Measurements from ENCODE around the gene CLASP1. TPM values are rescaled to one million over a fixed set of nuclear protein-coding genes. Genes with fewer than 3 reads are reported as not detected.

CLASP1 gene
- total RNA-seq, 2 experiments from 2014 or later, result 44.7 to 45.5 TPM

- no peaks in the 10 kb centered on the region for H3K27me3 Mint-ChIP-seq
- H3K36me3 Mint-ChIP-seq, result peaks cover 43% of the 10 kb centered on the region
- peaks cover 3% of the 10 kb centered on the region for H3K9me3 Mint-ChIP-seq
- H3K27ac Mint-ChIP-seq, result no peak overlapping the region
- no peak for DNase-seq
- no peak overlapping the region for H3K4me3 Mint-ChIP-seq
- peaks cover 12% of the 10 kb centered on the region for H3K4me1 Mint-ChIP-seq
Measured at GRCh38 chr2:121505986-121506586, 143.2 kb downstream of the CLASP1 start.

DNA sequence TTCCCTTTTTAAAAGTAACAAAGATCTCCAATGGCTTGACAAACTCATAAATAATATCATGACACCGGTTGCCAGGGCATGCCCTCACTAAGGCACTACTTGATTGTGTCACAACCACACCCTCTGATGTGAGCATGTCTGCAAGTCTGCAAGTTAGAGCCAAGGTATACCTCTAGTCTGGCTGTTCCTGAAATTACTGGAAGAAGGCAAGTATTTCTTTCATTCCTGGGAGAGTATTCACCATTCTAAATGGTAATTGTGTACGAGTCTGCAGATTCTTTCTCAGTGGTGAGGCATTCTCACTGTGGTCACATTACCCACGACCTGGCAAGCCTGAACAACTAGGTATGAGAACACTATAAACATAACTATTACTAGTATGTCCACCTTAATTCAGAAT lies 144.3 kb downstream of the CLASP1 start:
- Mint-ChIP-seq H3K36me3 (peaks cover 44% of the 10 kb centered on the region), H3K27me3 (no peaks in the 10 kb centered on the region), H3K4me1 (peaks cover 15% of the 10 kb centered on the region), H3K4me3 (no peak overlapping the region), H3K27ac (no peak overlapping the region), H3K9me3 (peaks cover 5% of the 10 kb centered on the region)
- no peak for DNase-seq

GRCh38 chr2:121504316-121504715 lies 144.9 kb downstream of the CLASP1 start:
- Mint-ChIP-seq H3K36me3 (peaks cover 45% of the 10 kb centered on the region), H3K27me3 (no peaks in the 10 kb centered on the region), H3K4me3 (no peak overlapping the region), H3K4me1 (peaks cover 15% of the 10 kb centered on the region), H3K9me3 (peaks cover 9% of the 10 kb centered on the region), H3K27ac (no peak overlapping the region)
- no peak for DNase-seq

GRCh38 chr2:121502781-121503180 lies 146.5 kb downstream of the CLASP1 start:
- H3K9me3 Mint-ChIP-seq, result peaks cover 7% of the 10 kb centered on the region
- no peak overlapping the region for H3K4me3 Mint-ChIP-seq
- H3K27me3 Mint-ChIP-seq, result no peaks in the 10 kb centered on the region
- H3K4me1 Mint-ChIP-seq, result peaks cover 16% of the 10 kb centered on the region
- H3K36me3 Mint-ChIP-seq, result peaks cover 39% of the 10 kb centered on the region
- no peak for DNase-seq
- no peak overlapping the region for H3K27ac Mint-ChIP-seq

GRCh38 chr2:121502246-121502645 lies 147.0 kb downstream of the CLASP1 start:
- Mint-ChIP-seq H3K36me3 (peaks cover 39% of the 10 kb centered on the region), H3K4me1 (peaks cover 16% of the 10 kb centered on the region), H3K27ac (no peak overlapping the region), H3K27me3 (no peaks in the 10 kb centered on the region), H3K9me3 (peaks cover 7% of the 10 kb centered on the region), H3K4me3 (no peak overlapping the region)
- DNase-seq, result no peak

- no peak for DNase-seq
- Mint-ChIP-seq H3K9me3 (peaks cover 7% of the 10 kb centered on the region), H3K36me3 (peaks cover 32% of the 10 kb centered on the region), H3K4me1 (peaks cover 14% of the 10 kb centered on the region), H3K4me3 (no peak overlapping the region), H3K27me3 (no peaks in the 10 kb centered on the region), H3K27ac (no peak overlapping the region)
Measured at GRCh38 chr2:121501554-121501953, 147.7 kb downstream of the CLASP1 start.

DNA sequence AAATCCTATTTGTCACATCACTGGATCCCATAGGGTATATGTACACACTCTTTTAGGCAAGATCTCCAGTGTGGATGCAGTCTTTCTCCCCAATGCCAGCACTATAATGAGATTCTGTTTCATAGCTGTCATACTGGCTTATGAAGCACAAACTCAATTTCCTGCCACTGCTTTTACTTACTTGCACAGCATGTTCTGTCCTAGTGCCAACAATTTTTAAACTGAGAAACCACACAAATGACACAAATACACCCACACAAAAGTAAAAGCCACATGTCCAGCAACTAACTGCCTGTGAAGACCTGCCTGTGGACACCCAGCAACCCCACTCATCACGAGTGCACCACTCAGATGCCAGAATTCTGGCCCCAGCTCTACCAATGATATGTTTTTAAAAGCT lies 148.2 kb downstream of the CLASP1 start:
- H3K4me1 Mint-ChIP-seq, result peaks cover 12% of the 10 kb centered on the region
- H3K27me3 Mint-ChIP-seq, result no peaks in the 10 kb centered on the region
- H3K27ac Mint-ChIP-seq, result no peak overlapping the region
- H3K36me3 Mint-ChIP-seq, result peaks cover 30% of the 10 kb centered on the region
- peaks cover 7% of the 10 kb centered on the region for H3K9me3 Mint-ChIP-seq
- DNase-seq, result no peak
- H3K4me3 Mint-ChIP-seq, result no peak overlapping the region

DNA sequence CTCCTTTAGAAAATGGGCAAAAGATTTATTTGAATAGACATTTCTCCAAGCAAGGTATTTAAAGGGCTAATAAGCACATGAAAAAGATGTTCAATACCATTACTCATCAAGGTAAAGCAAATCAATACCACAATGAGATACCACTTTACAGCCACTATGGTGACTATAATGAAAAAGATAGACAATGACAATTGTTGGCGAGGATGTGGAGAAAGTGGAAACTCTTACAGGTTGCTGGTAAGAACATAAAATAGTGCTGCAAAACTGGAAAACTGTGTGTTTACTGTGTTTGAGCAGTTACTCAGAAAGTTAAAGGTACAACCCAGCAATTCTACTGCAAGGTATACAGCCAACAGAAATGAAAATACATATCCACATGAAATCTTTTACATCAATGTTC lies 150.5 kb downstream of the CLASP1 start:
- DNase-seq, result no peak
- H3K9me3 Mint-ChIP-seq, result peaks cover 7% of the 10 kb centered on the region
- H3K4me3 Mint-ChIP-seq, result no peak overlapping the region
- H3K36me3 Mint-ChIP-seq, result peaks cover 36% of the 10 kb centered on the region
- H3K27ac Mint-ChIP-seq, result no peak overlapping the region
- H3K4me1 Mint-ChIP-seq, result peaks cover 15% of the 10 kb centered on the region
- H3K27me3 Mint-ChIP-seq, result no peaks in the 10 kb centered on the region

- H3K4me1 Mint-ChIP-seq, result peaks cover 20% of the 10 kb centered on the region
- no peak overlapping the region for H3K4me3 Mint-ChIP-seq
- no peaks in the 10 kb centered on the region for H3K27me3 Mint-ChIP-seq
- no peak for DNase-seq
- no peak overlapping the region for H3K27ac Mint-ChIP-seq
- no peaks in the 10 kb centered on the region for H3K9me3 Mint-ChIP-seq
- peaks cover 6% of the 10 kb centered on the region for H3K36me3 Mint-ChIP-seq
Measured at GRCh38 chr2:121492409-121492808, 156.9 kb downstream of the CLASP1 start.

DNA sequence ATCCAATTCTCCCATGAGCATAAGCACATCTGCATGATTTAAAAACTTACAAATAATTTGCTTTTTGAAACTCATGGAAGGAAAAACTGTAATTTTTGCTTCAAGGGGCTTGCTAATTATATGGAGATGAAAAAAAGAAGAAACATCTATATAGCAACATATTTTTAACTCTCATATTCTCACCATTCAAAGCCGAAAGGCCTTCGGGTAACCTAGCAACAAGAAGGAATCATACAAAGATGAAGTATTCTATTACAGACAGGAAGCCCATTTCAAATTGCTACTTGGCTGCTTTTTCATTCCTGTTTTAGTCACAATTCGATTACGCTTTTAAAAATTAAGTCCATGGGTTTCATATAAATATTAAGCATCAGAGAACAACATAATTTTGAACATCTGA lies 157.7 kb downstream of the CLASP1 start:
- Mint-ChIP-seq H3K27me3 (no peaks in the 10 kb centered on the region), H3K9me3 (no peaks in the 10 kb centered on the region), H3K36me3 (peaks cover 6% of the 10 kb centered on the region), H3K4me3 (no peak overlapping the region), H3K4me1 (peaks cover 20% of the 10 kb centered on the region), H3K27ac (no peak overlapping the region)
- DNase-seq, result no peak

- Mint-ChIP-seq H3K36me3 (peaks cover 6% of the 10 kb centered on the region), H3K4me3 (no peak overlapping the region), H3K27me3 (no peaks in the 10 kb centered on the region), H3K27ac (no peak overlapping the region), H3K4me1 (peaks cover 17% of the 10 kb centered on the region), H3K9me3 (no peaks in the 10 kb centered on the region)
- no peak for DNase-seq
Measured at GRCh38 chr2:121490584-121491133, 158.6 kb downstream of the CLASP1 start.

- H3K4me1 Mint-ChIP-seq, result peaks cover 17% of the 10 kb centered on the region
Measured at GRCh38 chr2:121489911-121490583, 159.2 kb downstream of the CLASP1 start.

DNA sequence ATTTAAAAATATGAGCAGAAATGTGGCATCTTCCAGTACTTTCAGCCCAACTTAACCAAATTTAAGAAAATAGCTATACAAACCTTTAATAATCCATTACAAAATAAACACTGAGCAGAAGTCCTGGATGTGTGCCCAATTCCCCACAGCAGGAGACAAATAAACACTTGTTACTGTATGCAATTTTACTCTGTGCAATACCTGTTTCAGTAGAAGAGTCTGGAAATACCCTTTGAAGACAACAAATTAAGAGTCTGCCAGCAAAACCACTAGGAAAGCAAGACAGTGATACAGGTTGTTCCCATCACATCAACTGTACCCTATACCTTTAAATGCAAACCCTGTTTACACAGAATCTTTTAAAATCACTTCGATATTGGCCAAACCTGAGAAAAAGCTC lies 160.0 kb downstream of the CLASP1 start:
- Mint-ChIP-seq H3K27me3 (no peaks in the 10 kb centered on the region), H3K36me3 (peaks cover 5% of the 10 kb centered on the region), H3K4me1 (peaks cover 22% of the 10 kb centered on the region), H3K27ac (no peak overlapping the region), H3K9me3 (no peaks in the 10 kb centered on the region), H3K4me3 (no peak overlapping the region)
- DNase-seq, result no peak

More at GRCh38 chr2:121489911-121490583, 159.2 kb downstream of the CLASP1 start:
- H3K4me3 Mint-ChIP-seq, result no peak overlapping the region
- H3K9me3 Mint-ChIP-seq, result no peaks in the 10 kb centered on the region
- H3K27ac Mint-ChIP-seq, result no peak overlapping the region
- H3K36me3 Mint-ChIP-seq, result peaks cover 6% of the 10 kb centered on the region
- H3K27me3 Mint-ChIP-seq, result no peaks in the 10 kb centered on the region
- DNase-seq, result no peak

GRCh38 chr2:121486191-121486790 lies 163.0 kb downstream of the CLASP1 start:
- Mint-ChIP-seq H3K4me1 (peaks cover 13% of the 10 kb centered on the region), H3K27ac (no peak overlapping the region), H3K36me3 (no peaks in the 10 kb centered on the region), H3K9me3 (no peaks in the 10 kb centered on the region), H3K27me3 (no peaks in the 10 kb centered on the region), H3K4me3 (no peak overlapping the region)
- no peak for DNase-seq

GRCh38 chr2:121485039-121485438 lies 164.2 kb downstream of the CLASP1 start:
- H3K27ac Mint-ChIP-seq, result no peak overlapping the region
- H3K27me3 Mint-ChIP-seq, result no peaks in the 10 kb centered on the region
- no peaks in the 10 kb centered on the region for H3K36me3 Mint-ChIP-seq
- peaks cover 6% of the 10 kb centered on the region for H3K4me1 Mint-ChIP-seq
- no peak for DNase-seq
- no peaks in the 10 kb centered on the region for H3K9me3 Mint-ChIP-seq
- no peak overlapping the region for H3K4me3 Mint-ChIP-seq

Data from activated naive CD8-positive, alpha-beta T cell treated with anti-CD3 and anti-CD28 coated beads for 36 hours (primary cell).